ENCODE measurements around the gene MROH2A. TPM values are rescaled to one million over a fixed set of nuclear protein-coding genes. Genes with fewer than 3 reads are reported as not detected.

Gene MROH2A
- total RNA-seq, 1 donor from 2014 or later, result not detected

DNA sequence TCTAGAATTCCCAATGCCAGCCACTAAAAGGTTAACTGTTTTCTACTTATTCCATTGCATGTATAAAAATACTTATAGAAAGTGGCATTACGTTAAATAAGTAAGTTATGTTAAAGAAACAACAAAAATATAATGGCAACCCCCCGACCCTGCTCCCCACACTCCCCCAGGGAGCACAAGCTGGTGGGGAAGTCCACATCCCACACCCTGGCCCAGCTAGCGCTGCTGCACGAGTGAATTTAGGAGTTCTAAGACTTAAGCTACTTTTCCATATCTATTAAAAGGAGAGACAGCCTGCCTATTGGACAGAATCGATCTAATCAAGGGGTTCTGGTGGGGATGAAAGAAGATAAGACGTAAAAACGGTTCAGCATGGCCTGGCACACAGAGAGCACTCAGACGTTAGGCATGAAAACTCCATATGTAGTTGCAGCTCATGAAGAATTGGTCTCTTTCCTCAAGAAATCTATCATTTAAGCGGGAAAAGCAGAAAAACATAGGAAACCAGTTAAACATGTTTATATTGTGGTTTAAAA is 59.6 kb downstream of the MROH2A start:
- DNase-seq (ENCODE audit: low read depth in 2 of 2), result no peak

DNA sequence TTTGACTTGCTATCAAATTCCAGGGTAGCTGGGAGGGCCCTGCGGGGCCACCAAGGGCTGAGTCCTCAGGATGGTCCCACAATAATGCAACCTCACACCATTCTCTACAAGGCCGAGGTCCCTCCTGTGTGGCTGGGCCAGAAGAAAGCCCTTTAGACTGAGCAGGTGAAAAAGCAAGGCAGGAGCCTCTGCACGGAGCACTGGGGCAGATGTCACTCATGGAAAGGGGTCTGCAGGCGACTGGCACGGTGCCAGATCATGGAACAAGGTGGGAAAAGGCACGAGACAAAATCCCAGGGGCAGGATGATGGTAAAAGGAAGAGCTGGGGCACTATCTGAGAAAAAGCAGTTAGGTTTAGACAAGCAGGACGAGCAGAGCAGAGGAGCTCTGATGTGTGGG is 60.1 kb downstream of the MROH2A start:
- DNase-seq (ENCODE audit: low read depth in 2 of 2), result no peak

GRCh38 chr2:233838726-233839446 is 60.8 kb downstream of the MROH2A start:
- DNase-seq (ENCODE audit: low read depth in 2 of 2), result no peak

GRCh38 chr2:233839447-233839820 is 61.3 kb downstream of the MROH2A start:
- DNase-seq (ENCODE audit: low read depth in 2 of 2), result no peak

DNA sequence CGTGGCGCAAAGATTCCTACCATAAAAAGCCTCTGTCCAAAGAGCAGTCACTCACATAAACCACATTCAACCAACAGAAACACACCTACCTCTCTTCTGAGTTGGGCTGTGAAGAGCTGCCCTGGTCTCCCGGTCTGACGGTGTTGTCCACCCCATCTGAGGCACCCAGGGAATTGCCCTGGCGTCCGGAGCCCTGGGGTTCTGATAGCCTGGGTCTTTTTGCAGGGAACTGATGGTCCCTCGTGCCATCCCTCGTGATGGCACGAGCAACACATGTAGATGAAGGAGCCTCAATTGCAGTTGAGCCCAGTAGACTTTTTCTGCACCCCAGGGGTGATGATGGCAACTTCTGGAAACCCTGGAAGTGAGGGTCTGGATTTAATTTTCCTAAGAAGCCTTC is 62.4 kb downstream of the MROH2A start:
- DNase-seq (ENCODE audit: low read depth in 2 of 2), result no peak

- DNase-seq (ENCODE audit: low read depth in 2 of 2), result no peak
Observed at GRCh38 chr2:233841183-233841582, 63.1 kb downstream of the MROH2A start.

GRCh38 chr2:233844064-233844807 is 66.1 kb downstream of the MROH2A start:
- no peak for DNase-seq (ENCODE audit: low read depth in 2 of 2)

- DNase-seq (ENCODE audit: low read depth in 2 of 2), result no peak
Observed at GRCh38 chr2:233844836-233845235, 66.7 kb downstream of the MROH2A start.

- no peak for DNase-seq (ENCODE audit: low read depth in 2 of 2)
Observed at GRCh38 chr2:233845301-233846060, 67.4 kb downstream of the MROH2A start.

DNA sequence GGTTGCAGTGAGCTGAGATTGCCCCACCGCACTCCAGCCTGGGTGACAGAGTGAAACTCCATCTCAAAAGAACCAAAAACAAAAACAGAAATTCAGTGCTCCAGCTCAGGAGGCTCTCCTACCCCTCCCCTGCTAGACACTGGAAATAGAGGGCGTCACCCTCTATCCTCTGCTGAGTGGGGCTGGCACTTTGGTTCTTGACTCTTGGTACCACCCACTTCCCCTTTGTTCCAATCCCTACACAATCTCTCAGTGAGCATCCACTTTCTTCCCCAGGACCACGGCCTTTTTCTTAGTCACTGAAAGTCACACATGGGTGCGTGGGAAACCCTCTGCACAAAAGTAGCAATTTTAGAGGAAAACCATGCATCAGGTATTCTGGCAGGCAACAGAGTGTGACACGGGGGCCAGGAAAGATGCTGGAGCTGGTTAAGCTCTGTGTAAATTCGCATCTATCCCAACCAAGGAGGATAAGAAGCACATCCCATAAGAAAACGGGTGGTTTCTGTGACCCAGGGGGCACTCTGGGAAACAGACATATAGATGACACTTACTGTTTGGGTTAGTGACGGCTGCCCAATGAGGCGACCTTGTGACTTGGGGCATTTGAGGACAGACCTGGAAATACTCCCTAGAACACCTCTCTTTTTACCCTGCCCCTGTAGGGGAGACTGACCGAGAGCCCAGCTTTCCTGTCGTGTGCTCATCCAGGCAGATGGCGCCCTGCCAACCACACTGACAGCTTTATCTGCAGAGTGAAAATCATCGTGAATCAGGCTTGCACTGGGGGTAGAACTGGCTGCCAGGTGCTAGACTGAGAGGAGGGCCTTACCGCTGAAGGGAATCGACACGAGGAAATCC is 68.5 kb downstream of the MROH2A start:
- DNase-seq (ENCODE audit: low read depth in 2 of 2), result peak; percentile 36 to 48

DNA sequence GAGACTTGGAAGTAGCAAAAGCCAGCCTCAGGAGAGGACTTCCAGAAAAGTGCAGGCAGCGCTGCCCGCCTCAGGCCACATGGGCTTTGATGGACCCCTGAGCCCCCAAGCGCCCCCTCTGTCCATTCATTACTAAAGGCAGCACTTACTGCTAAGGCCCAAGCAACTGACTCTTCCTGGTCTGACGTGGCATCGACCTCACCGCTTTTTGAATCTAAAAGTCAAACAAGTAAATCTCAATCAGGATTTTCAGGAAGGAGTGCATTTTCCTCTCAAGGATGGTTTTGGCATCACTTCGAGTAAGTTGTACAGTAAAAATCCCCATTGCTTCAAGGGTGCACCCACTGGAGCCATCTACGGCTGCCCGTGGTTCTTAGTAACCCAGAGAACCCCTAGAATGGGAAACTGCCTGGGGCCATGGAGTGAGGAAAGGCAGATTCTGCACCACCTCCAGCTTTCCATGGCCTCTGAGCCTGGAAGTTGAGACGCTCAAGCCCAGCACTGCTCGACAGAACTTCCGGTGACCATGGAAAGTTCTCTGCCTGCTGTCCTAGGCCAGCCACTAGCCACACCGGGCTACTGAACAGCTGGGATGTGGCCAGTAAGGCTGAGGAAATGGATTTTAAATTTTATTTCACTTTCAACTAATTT is 69.2 kb downstream of the MROH2A start:
- DNase-seq (ENCODE audit: low read depth in 2 of 2), result no peak

DNA sequence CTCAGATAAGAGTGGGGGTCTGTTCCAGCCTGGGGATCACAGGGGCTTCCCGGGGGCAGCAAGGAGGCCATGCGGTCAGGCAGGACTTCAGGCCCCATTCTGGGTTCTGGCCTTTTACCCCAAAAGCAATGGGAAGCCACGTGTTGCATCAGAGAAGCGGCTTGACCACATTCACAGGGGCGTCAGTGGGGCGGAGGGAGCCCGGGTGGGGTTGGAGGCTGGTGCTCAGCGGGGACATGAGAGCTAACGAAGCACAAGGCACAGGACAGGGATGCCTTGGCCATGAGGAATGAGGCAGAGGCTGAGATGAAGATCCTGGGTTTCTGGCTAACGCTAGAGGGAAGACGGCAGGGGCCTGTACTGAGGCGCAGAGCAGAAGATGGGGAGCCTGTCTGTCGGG is 70.1 kb downstream of the MROH2A start:
- DNase-seq (ENCODE audit: low read depth in 2 of 2), result no peak

DNA sequence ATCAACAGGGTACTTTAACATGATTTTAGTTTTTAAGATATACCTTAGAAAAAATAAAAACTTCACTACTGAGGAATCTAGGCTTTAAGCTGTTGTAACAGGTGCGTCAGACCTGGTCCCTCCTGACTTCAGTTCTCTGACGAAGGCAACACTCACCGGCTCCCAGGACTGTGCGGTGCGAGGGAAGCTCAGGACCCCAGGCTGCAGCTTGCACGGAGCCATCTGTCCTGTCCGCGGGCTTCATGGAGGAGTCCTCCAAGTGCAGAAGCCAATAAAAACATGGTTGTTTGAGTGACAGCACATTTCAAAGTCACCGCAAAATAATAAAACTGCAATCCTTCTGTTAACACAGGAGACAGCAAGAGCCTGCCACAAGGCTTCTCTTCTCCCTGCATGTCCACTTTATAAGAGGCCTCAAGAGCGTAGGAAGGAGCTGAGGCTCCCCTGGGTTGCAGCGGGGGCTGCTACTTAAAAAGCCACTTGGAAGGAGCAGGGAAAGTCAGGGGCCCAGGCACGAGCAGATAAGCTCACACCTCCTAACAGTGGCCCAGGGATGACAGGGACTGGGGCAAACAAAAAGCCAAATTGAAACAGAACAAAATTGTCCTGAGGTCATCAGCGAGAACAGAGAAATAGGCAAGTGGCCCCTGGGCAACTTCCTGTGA is 71.6 kb downstream of the MROH2A start:
- no peak for DNase-seq (ENCODE audit: low read depth in 2 of 2)

DNA sequence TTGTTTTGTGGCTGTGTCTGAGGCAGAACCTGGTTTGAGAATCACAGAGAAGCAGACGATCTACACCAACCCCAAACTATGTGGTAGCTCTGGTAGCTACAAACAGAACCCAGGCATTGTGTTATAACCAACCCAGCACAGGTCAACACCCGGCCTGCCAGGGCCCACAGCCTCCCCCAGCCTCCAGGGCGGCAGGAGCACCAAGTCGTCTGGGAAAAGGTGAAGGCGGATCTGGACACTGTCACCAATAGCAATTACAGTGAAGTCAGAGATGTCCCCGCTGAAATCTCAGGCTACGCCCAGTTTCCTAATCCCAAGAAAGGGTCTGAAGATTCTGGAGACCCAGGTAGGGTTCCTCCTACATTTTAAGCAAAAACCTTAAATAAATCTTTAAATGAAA is 72.6 kb downstream of the MROH2A start:
- no peak for DNase-seq (ENCODE audit: low read depth in 2 of 2)

DNA sequence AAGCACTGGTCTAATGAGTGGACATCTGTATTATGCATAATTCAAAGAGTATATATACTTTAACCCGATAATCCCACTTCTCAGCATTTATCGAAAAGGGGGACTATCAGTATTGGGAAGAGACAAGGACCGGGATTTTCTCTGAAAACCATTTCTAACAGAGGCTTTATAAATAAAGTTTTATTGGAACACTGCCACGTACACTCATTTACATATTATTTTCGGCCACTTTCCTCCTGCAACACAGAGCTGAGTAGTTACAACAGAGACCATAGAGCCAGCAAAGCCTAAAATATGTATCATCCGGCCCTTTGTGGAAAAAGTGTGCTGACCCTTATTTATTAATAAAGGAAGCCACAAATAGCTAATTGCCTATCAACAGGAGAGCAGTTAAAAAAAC is 73.0 kb downstream of the MROH2A start:
- no peak for DNase-seq (ENCODE audit: low read depth in 2 of 2)

DNA sequence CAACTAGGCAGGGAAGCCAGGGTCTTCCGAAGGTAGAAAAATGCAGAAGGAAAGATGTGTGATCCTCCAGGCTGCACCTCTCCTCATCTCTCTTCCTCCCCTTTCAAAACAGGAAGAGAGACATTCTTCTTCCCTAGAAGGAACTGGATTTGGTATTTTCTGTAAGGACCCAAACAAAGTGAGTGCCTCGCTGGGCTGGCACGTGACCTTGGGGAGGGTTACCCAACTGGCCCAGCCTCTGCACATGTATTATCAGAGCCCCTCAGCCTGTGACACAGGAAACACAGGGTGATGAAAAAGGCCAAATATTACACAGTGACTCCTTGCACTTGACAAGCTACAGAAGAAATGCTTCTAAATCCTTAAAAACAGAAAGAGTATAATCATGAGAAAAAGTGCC is 73.9 kb downstream of the MROH2A start:
- no peak for DNase-seq (ENCODE audit: low read depth in 2 of 2)

DNA sequence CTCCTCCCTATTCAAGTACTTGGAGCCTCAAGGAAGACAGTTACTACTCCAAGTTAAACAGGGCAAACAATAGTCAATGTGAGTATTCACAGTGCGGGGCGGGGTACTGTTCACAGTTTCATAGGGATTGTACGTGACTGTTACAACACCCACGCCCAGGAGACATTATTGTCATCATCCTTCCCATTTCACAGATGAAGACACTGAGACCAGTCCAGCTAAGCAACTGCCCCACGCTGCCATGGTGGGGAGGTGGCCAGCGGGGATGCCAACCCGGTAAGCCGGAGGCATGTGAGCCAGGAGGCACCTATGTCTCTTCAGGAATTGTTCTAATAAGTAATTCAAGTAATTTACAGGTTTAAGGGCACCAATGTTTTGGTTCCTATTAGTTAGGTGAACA is 75.2 kb downstream of the MROH2A start:
- no peak for DNase-seq (ENCODE audit: low read depth in 2 of 2)

DNA sequence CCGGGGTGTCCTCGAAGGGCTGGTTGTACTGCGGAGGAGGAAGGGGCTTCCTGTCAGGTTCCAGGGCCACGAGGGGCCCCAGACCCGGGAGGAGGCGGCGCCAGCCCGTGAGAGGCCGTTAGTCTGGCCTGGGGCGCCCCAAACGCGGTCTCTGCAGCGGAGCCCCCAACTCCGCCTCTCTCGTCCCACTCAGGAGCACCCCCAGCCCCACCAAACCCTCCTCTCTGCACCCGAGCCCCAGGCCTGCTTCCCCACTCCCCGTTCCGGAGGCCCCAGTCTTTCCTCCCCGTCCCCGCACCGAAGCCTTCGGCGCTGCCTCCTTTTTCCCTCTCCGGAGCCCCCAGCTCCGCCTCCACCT is 75.7 kb downstream of the MROH2A start:
- DNase-seq (ENCODE audit: low read depth in 2 of 2), result no peak

DNA sequence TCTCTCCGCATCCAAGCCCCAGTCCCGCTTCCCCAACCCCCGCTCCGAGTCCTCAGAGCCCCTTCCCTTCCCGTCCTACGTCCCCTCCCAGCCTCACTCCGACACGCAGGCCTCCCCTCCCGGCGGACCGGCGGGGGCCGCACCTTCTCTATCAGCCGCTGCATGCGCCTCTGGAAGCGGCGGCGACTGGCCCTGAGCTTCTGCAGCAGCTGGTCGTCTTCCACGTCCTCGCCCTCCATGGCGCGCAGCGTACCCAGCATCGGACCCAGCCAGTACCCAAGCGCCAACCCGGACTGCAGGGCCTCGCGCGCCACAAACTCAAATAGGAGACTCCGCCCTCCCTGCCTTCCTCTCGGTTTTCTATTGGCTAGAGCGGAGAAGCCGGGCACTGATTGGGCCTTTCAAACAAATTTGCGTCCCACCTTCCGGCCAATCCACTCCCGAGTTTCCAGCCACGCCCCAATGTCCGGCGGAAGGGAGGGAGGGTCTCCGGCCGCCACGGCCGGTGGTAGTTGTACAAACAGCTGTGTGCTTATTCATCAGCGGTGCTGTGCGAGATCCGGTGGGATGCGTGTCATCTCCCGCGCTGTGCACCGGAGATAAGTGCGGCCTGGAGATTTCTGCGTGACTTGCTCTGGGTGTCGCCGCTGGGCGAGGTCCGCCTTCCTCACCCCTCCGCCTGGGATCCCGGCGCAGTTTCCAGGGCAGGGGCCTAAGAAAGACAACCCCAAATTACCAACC is 76.3 kb downstream of the MROH2A start, which contains the start of gene HJURP:
Gene HJURP (minus strand): TSS at position 295 of the 741 bp plus-strand sequence. CDS start 35 bp downstream, at position 260.
- peak; percentile 91 to 97 for DNase-seq (ENCODE audit: low read depth in 2 of 2)

Measured in dermis microvascular lymphatic vessel endothelial cell (primary cell).